GM18508 (cell line): ENCODE data around the gene TIPIN.
"Not testable (repeated sequence)": the region's sequence is repeated elsewhere in the genome, so short reads cannot be mapped to it uniquely, and the experiment has no call there.

ENCODE experiments used
- ATAC-seq: cut with Tn5 transposase; IDR thresholded peaks from one replicate; pipeline ENCODE4 v1.9.1; 2021; ENCODE audit warnings: moderate number of reproducible peaks; ENCODE audit not compliant: insufficient read depth, unreplicated experiment

TIPIN gene, protein sequence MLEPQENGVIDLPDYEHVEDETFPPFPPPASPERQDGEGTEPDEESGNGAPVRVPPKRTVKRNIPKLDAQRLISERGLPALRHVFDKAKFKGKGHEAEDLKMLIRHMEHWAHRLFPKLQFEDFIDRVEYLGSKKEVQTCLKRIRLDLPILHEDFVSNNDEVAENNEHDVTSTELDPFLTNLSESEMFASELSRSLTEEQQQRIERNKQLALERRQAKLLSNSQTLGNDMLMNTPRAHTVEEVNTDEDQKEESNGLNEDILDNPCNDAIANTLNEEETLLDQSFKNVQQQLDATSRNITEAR

DNA sequence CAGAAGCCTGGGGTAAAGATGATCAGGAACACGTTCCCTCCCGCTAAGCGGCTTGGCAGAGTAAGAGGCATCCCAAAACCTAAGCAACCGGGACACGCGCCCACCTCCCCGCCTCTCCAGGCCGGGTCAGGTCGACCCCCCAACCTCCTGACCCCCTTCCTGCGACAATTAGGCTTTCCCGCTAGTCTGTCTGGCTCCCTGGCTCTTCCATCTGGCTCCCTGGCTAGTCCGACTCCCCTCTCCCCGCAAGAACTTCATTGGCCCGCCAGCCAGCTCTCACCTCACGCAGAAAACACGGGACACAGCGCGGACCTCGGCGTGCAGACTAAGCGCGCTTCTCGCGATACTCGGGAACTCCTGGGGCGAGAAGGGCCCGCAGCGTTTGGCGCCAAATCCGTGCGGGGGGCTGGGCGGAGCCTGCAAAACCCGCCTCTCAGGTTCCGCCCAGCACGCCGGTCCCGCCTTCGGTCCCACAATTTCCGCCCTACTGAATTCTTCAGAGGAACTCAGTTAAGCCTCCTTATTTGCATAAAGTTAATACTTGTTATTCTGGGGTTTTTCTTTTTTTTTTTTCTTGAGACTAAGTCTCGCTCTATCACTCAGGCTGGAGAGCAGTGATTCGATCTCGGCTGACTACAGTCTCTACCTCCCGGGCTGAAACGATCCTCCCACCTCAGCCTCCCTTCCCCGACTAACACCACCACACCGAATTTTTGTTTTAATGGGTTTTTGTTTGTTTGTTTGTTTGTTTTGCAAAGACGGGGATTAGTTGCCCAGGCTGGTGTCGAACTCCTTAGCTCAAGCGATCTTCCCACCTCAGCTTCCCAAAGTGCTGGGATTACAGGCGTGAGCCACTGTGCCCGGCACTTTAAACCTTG lies at the start of gene TIPIN:
TSS of gene TIPIN (minus strand) at position 327 of the 878 bp plus-strand sequence. CDS start 3,738 bp downstream, outside the sequence.
- peak; percentile 85 for ATAC-seq

DNA sequence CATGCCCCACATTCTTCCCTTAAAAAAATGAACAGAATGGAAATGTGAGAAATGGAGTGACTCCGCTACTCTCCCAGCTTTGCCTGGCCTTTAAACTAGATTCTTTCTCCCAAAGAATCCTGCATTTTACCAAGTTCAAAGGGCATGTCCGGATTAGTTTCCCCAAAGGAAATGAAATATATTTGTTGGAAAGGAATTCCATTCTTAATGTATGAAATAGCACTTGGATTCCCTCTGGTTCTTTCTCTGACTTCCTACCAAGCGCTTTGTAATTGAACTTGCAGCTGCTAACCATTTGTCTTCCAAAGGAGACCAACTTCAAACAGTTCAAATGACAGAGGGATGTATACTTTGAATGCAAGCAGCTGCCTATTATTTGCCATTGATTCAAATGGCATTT lies 49.1 kb upstream of the TIPIN start:
- ATAC-seq = no peak

DNA sequence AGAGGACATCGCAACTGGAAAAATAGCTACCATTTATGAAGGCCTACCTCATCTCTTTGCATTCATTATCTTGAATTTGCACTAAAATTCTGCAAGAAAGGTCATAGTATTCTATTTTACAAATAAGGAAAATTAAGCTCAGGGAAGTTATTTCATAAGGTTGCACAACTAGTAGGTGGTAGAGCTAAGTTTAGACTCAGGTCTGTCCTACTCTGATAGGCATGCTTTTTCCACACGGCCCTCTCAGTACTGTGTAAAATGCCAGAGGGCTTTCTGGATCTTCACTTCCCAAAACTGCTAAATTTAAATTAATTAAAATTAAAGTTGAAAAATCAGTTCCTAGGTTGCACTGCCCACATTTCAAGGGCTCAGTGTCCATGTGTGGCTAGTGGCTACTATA lies 48.5 kb upstream of the TIPIN start:
- no peak for ATAC-seq

DNA sequence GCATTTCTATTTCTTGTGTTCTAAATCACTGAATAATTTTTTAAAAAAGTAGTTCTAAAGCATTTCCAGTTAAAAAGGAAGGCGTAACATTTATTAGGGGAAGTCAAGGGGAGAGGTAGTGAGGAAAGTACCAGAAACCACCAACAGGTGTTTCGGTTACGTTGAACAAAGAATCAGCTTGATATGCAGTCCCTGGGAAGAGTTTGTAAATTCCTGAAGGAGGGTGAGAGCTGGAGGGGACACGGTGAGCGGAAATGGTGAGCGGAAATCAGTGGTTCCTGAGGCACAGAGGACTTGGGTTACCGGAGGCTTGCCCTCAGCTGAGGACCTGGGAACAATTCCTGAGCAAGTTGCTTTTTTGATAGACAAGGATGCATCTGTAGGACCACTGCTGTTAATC lies 48.0 kb upstream of the TIPIN start:
- ATAC-seq = no peak

DNA sequence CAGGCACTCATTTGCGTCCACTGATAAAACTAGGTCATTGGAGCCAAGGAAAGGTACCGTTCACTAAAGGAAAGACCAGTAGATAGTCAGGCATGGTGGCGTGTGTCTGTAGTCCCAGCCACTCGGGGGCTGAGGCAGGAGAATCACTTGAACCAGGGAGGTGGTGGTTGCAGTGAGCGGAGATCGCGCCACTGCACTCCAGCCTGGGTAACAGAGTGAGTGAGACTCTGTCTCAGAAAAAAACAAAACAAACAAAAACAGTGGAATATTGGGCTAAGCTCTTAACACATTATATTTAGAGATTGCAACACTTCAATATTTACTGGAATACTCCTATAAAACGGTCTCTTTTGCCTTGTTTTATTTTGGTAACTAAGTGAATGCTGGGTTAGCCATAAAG lies 47.6 kb upstream of the TIPIN start:
- no peak for ATAC-seq

DNA sequence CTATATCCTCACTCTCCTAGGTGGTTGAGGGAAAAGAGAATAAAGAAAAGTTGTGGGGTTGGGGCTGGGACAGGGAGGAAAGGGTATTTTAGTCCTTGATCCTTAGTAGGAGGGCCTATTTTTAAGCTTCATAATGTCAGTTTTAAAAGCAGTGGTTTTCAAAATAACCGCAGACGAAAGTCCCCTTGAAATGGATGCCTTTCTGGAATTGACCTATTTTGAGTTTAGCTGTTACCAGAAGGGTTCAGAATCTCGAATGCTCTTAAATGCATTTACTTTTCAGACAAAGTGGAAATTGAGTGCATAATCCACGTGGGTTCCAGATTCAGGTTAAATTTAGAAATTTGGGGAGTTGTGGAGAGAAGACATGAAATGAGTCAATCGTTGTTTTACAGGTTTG lies 46.8 kb upstream of the TIPIN start:
- no peak for ATAC-seq

DNA sequence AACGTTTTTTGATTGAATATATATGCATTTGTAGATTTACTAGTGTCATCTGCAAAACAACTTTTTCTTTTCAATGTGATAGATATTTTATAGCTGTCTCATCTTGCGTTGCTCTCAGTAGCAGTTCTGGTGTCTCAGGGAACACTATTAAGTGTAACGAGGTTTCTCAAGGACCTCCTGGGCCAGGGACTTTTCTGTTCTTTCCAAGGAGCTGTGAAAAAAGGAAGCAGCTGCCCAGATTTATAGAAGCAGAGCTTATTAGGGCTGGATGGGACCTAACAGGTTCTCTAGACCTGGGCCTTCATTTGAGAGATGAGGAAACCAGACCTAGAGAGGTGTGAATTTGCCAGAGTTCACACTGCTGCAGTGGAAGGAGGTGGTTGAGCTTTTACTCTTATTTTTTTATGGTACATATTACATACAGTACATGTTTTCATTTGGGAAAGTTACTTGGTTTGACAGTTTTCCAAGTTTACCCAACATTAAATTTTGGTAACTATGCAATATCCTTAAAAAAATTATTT lies 46.3 kb upstream of the TIPIN start:
- ATAC-seq = no peak

DNA sequence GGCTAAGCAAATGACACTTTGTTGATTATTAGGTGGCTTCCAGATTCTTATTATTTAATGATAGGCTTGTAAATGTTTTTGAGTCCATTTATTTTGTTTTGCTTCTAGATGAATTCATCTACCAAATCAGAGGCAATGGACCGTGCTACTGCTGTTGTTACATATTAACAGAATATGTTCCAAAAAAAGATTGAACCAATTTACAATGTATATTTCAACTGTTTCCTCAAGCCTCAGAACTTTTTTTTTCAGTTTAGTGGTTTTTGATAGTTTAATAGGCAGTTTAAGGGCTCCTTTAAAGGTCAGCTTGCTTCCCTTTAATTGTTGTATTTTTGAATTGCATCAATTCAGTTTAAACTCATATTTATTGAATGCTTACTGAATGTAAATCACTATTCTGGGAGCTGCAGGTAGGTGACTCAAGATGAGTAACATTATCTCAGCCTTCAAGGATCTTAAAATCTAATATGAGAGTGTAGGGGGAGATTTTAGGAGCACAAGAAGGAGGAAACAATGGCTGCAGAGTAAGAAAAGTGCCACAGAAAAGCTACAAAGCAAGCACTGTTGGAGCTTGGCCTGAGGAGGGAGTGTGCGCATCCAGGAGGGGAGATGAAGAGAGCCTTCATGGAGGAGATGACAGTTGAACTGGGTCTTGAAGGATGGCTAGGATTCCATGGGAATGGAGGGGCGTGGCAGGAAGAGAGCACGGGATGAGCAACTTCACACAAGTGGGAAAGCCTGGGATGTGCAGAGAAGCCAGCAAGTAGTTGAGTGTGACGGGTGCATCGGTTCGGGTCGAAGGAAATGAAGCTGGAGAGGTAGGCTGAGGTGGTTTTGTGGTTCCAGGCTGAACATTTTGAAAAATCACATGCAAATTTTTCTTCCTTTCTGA lies 44.9 kb upstream of the TIPIN start:
- no peak for ATAC-seq

DNA sequence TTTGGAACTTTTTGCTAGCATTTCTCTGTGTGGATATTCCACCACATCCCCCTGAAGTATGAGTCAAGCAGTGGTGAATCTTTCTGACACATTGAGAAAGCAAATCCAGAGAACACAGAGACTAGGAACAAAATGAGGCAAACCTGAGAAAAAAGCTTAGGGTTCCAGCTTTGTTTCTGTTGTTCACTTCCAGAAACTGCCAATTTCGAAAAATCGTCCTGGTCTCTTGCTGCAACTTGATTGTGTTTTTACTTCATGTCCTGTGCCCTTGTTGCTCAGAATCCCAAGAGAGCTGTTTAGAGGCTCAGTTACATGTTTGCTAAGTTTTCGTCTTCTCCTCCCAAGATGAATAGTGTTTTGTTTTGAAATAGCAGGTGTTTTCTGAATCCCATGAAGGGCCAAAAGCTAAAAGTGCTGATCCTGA lies 43.9 kb upstream of the TIPIN start:
- ATAC-seq = no peak

DNA sequence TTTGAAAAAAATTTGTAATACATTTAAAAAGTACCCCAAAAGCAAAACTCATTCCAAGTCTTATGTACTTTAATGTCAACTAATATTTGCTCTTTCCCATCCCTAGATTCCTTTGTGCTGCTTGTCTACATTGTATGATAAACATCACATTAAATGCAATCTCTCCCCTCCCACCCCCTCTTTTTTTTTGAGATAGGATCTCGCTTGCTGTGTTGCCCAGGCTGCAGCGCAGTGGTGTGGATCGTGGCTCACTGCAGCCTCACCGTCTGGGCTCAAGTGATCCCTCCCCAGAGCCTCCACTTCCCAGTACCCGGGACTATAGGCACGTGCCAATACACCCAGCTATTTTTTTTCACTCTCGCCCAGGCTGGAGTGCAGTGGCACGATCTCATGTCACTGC lies 42.8 kb upstream of the TIPIN start:
- no peak for ATAC-seq

DNA sequence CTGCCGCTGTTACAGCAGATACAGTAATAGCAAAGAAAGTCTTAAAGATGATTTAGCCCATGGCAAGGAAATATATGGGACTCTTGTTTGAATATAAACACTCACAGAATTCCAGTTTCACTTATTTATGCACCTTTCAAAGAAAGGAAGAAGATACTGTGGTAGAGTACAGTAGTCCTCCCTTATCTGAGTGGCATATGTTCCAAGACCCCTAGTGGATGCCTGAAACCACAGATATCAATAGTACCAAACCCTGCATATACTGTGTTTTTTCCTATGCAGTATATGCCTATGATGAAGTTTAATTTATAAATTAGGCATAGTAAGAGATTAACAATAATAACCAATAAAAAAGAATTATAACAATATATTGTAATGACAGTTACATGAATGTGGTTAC lies 38.4 kb upstream of the TIPIN start:
- no peak for ATAC-seq

DNA sequence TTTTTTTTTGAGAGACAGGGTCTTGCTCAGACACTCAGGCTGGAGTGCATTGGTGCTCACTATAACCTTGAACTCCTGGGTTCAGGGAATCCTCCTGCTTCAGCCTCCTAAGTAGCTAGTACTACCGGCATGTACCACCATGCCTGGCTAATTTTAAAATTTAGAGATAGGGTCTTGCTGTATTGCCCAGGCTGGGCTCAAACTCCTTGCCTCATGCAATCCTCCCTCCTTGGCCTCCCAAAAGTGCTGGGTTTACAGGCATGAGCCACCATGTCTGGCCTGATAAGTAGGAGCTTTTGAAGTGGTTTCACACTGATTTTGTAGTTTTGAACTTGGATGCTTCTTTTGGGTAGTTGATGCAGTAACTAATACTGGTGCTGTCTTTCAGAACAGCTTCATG lies 38.0 kb upstream of the TIPIN start:
- ATAC-seq = no peak

DNA sequence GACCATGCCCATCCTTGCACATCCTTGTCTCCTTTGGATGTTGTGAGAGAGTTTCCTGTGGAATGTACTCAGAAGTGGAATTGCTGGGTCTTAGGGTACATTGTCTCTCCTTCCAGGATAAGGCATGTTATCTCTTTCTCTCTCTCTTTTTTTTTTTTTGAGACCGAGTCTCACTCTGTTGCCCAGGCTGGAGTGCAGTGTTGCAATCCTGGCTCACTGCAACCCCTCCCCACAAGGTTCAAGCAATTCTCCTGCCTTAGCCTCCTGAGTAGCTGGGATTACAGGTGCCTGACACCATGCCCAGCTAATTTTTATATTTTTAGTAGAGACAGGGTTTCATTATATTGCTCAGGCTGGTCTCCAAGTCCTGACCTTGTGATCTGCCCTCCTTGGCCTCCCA lies 36.6 kb upstream of the TIPIN start:
- not testable (repeated sequence) for ATAC-seq

DNA sequence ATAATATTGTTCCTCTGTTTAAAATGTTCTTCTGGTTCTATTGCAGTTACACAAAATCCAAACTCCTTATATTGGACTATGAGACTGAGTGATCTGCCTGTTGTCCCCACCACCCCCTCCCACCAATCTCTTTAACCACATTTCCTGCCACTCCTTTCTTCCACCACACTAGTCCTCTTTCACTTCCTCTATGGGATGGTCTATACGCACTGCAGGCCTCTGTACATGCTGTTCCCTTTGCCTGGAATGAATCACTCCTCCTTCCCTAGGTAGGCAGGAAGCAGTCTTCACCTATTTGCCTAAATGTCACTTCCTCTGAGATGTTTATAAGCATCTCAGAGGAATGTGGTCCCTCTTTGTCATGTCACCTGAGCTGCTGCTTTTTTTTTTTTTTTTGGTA lies 34.2 kb upstream of the TIPIN start:
- ATAC-seq = no peak

DNA sequence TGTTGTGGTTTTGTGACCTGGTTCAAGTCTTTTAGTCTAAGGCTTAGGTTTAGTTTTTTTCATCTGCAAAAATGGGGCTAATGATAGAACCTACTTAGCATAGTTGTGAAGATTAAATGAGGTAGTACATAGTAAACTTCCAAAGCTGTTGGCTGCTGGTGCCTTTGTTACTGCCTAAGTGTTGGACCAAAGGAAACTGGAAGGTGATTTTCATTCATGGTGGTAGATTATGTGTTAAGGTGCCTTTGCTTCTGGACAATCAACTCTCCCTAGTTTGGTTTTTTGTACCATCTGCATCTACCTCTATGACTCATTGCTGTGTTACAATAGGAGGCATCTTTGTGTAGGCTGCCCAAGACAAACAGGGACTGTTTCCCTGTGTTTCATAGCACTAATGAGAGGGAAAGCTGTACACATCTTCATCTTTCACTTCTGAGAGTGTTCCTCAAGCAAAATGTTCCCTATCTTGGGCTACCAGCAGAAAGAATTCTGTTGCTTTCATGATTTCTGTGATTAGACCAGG lies 33.4 kb upstream of the TIPIN start:
- no peak for ATAC-seq

DNA sequence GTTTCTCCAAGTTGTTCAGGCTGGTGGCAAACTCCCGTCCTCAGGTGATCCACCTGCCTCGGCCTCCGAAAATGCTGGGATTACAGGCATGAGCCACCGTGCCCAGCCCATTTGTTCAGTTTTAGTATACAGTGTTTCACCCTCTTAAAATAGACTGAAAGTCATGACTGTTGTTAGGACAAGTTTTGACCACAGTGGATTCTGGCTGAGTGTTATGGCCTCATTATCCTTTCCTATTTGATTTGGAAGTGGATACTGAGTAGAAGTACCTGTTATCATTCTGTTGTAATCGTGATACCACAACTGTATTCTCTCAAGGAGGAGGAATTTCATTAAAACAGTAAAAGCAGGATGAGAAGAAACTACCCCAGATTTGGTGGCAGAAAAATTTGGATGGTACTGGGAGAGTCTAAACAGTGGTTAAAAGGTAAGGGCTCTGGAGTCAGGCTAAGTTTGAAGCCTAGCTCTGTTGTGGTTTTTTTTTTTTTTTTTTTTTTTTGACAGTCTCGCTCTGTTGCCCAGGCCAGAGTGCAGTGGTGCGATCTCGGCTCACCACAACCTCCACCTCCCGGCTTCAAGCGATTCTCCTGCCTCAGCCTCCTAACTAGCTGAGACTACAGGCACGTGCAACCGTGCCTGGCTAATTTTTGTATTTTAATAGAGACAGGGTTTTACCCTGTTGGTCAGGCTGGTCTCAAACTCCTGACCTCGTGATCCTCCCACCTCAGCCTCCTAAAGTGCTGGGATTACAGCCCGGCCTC lies 32.8 kb upstream of the TIPIN start:
- no peak for ATAC-seq

DNA sequence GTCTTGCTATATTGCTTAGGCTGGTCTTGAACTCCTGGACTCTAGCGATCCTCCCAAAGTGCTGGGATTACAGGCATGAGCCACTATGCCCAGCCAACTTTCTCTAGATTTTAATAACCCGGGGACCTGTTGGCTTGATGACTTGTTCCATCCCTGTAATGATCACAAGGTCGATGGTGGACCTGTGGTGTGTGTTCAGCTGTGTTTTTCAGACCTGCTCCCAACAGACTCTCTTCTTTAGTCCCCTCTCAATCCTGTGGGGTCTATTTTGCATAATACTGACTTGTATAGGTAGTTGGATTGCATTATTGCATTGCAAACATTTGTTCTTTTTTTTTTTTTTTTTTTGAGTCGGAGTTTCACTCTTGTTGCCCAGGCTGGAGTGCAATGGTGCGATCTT lies 32.1 kb upstream of the TIPIN start:
- ATAC-seq = no peak

DNA sequence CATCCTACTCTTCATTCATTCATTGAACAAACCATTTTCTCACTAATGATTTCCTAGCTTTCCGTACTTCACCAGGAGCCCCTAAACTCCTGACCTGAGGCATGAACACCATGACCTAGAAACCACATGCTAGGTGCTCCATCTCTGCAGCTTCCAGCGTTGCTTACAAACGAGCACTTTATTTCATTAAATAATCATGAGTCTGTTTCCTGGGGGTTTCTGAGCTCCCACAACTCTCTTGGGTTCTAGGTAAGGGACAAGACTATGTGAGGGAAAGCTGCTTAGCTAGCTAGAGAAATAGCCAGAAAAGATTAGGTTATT lies 31.5 kb upstream of the TIPIN start:
- no peak for ATAC-seq

DNA sequence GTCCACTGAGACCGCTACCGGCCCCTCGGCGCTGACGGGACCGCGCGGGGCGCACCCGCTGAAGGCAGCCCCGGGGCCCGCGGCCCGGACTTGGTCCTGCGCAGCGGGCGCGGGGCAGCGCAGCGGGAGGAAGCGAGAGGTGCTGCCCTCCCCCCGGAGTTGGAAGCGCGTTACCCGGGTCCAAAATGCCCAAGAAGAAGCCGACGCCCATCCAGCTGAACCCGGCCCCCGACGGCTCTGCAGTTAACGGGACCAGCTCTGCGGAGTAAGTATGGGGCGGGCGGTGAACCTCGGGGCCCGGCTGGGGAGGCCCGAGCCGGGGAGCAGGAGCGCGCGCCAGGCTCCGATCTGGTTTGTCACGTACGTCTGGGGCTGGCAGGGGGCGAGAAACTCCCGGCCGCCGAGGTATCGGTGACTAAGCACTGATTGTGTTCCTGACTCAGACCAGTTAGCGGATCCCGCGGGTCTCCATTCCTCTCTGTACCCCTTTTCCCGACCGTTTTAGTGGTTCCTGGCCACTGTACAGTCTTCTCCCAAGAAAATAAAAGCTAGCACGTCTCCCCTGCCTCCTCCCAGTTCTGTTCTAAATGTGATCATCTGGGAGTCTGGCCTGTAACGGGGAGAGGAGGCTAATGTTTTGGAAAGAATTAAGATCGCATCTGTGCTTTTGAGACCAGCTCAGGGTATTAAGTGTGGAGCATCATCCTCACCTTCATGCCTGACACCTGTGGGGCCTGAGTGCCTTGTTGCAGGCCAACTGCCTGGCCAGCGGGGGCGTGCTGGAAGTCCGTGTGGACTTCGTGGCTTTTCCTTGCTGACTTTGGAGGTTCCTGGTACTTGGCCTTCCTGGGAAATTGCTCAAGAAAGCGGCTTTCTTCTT lies 30.9 kb upstream of the TIPIN start:
- ATAC-seq = no peak
